WTC11 (cell line): Measurements from ENCODE around the gene MTRF1. TPM values are rescaled to one million over a fixed set of nuclear protein-coding genes. Genes with fewer than 3 reads are reported as not detected.

Source experiments
- ATAC-seq: fragments of 200-7000 bp; cut with Tn5 transposase; 2 replicates; pipeline ENCODE4 v1.10.0; 2021; ENCODE audit warnings: mild to moderate bottlenecking, moderate library complexity
- CTCF ChIA-PET: fragments of 300-600 bp; sonication (Branson Sonifier 250); formaldehyde crosslinking; loops from one replicate; lab custom pipeline; 2021; ENCODE audit warnings: antibody characterized with exemption; lab: Charles Lee
- POLR2A ChIA-PET: fragments of 350-600 bp; sonication (Branson Sonifier 250); formaldehyde crosslinking; loops from one replicate; lab custom pipeline; 2021; ENCODE audit warnings: antibody characterized with exemption; lab: Charles Lee
- DNase-seq: peaks from one replicate; pipeline ENCODE4 v3.0.0; 2021; ENCODE audit warnings: low spot score
- H3K27ac Mint-ChIP-seq: 2 replicates; pipeline ENCODE4 v1.8.0; 2021; ENCODE audit warnings: mixed read lengths
- H3K27me3 Mint-ChIP-seq: 2 replicates; pipeline ENCODE4 v1.8.0; 2021; ENCODE audit warnings: low read depth, mild to moderate bottlenecking, moderate library complexity, mixed read lengths
- H3K36me3 Mint-ChIP-seq: 2 replicates; pipeline ENCODE4 v1.8.0; 2021; ENCODE audit warnings: mixed read lengths
- H3K4me1 Mint-ChIP-seq: 2 replicates; pipeline ENCODE4 v1.8.0; 2022; ENCODE audit warnings: mixed read lengths
- H3K4me3 Mint-ChIP-seq: 2 replicates; pipeline ENCODE4 v1.8.0; 2021; ENCODE audit warnings: mild to moderate bottlenecking, moderate library complexity, mixed read lengths
- H3K9me3 Mint-ChIP-seq: 2 replicates; pipeline ENCODE4 v1.8.0; 2021; ENCODE audit warnings: mixed read lengths
- ARID4B ChIP-seq: sonication (generic); formaldehyde crosslinking; IDR thresholded peaks from 2 replicates; pipeline ENCODE4 v1.8.0; 2023; ENCODE audit warnings: missing genetic modification reagents, mild to moderate bottlenecking, borderline replicate concordance
- ATF1 ChIP-seq: sonication (generic); formaldehyde crosslinking; IDR thresholded peaks from 2 replicates; pipeline ENCODE4 v1.8.1; 2023; ENCODE audit warnings: mild to moderate bottlenecking, moderate library complexity, missing genetic modification reagents
- ATF2 ChIP-seq: sonication (generic); formaldehyde crosslinking; IDR thresholded peaks from 2 replicates; pipeline ENCODE4 v1.8.1; 2022; ENCODE audit warnings: low read depth, missing genetic modification reagents, borderline replicate concordance
- CBFB ChIP-seq: sonication (generic); formaldehyde crosslinking; IDR thresholded peaks from 2 replicates; pipeline ENCODE4 v1.8.1; 2022; ENCODE audit warnings: mild to moderate bottlenecking, low read depth, missing genetic modification reagents
- CREB1 ChIP-seq: sonication (generic); formaldehyde crosslinking; IDR thresholded peaks from 2 replicates; pipeline ENCODE4 v1.8.0; 2023; ENCODE audit warnings: mild to moderate bottlenecking, missing genetic modification reagents
- CREM ChIP-seq: sonication (generic); formaldehyde crosslinking; IDR thresholded peaks from 2 replicates; pipeline ENCODE4 v1.8.1; 2022; ENCODE audit warnings: mild to moderate bottlenecking, missing genetic modification reagents, moderate library complexity
- E2F5 ChIP-seq: sonication (generic); formaldehyde crosslinking; IDR thresholded peaks from 2 replicates; pipeline ENCODE4 v1.8.1; 2022; ENCODE audit warnings: mild to moderate bottlenecking, moderate library complexity, missing genetic modification reagents
- ETV6 ChIP-seq: sonication (generic); formaldehyde crosslinking; IDR thresholded peaks from 2 replicates; pipeline ENCODE4 v1.8.1; 2022; ENCODE audit warnings: mild to moderate bottlenecking, missing genetic modification reagents
- FOXP4 ChIP-seq: sonication (generic); formaldehyde crosslinking; IDR thresholded peaks from 2 replicates; pipeline ENCODE4 v1.8.0; 2022; ENCODE audit warnings: mild to moderate bottlenecking, missing genetic modification reagents
- JUN ChIP-seq: sonication (generic); formaldehyde crosslinking; IDR thresholded peaks from 2 replicates; pipeline ENCODE4 v1.8.0; 2023; ENCODE audit warnings: mild to moderate bottlenecking, missing genetic modification reagents
- NFATC4 ChIP-seq: fragments of 250-450 bp; sonication (Bioruptor Pico); IDR thresholded peaks from 2 replicates; pipeline ENCODE4 v1.9.0; 2021; ENCODE audit warnings: mild to moderate bottlenecking
- OVOL2 ChIP-seq: fragments of 250-450 bp; sonication (Bioruptor Pico); IDR thresholded peaks from 2 replicates; pipeline ENCODE4 v1.9.0; 2021; ENCODE audit warnings: mild to moderate bottlenecking, borderline replicate concordance
- PREB ChIP-seq: sonication (generic); formaldehyde crosslinking; IDR thresholded peaks from 2 replicates; pipeline ENCODE4 v1.8.1; 2022; ENCODE audit warnings: mild to moderate bottlenecking, missing genetic modification reagents, moderate library complexity, borderline replicate concordance
- STAT6 ChIP-seq: sonication (generic); formaldehyde crosslinking; conservative IDR thresholded peaks from 2 replicates; pipeline ENCODE4 v1.8.1; 2023; ENCODE audit warnings: mild to moderate bottlenecking, low read depth, missing genetic modification reagents, moderate library complexity
- USF1 ChIP-seq: sonication (generic); formaldehyde crosslinking; IDR thresholded peaks from 2 replicates; pipeline ENCODE4 v1.8.0; 2022; ENCODE audit warnings: mild to moderate bottlenecking, missing genetic modification reagents
- USF2 ChIP-seq: sonication (generic); formaldehyde crosslinking; IDR thresholded peaks from 2 replicates; pipeline ENCODE4 v1.8.1; 2023; ENCODE audit warnings: mild to moderate bottlenecking, missing genetic modification reagents, moderate library complexity
- ZNF396 ChIP-seq: fragments of 250-450 bp; sonication (Bioruptor Pico); IDR thresholded peaks from 2 replicates; pipeline ENCODE4 v1.8.0; 2021; ENCODE audit warnings: mild to moderate bottlenecking, moderate library complexity, borderline replicate concordance
- total RNA-seq: library from RNA; stranded (reverse); gene quantifications from 3 replicates; pipeline ENCODE4 v1.2.3, GENCODE V29; 2021

The MTRF1 gene
- total RNA-seq, 1 experiment from 2014 or later = 12.9 TPM

GRCh38 chr13:41312176-41312500 is 48.8 kb upstream of the MTRF1 start:
- DNase-seq (no peak), ATAC-seq (no peak)
- H3K36me3 Mint-ChIP-seq = peaks cover 5% of the 10 kb centered on the region; the same call in 1 of the 2 replicates
- H3K4me1 Mint-ChIP-seq = peaks cover 38% of the 10 kb centered on the region
- H3K9me3 Mint-ChIP-seq = no peaks in the 10 kb centered on the region
- TF ChIP-seq OVOL2 (CRISPR knock-in tag) = no peak
- no peak for TF ChIP-seq ATF2 (CRISPR knock-in tag)
- TF ChIP-seq USF2 (CRISPR knock-in tag) = no peak
- no peak for TF ChIP-seq STAT6 (CRISPR knock-in tag)
- TF ChIP-seq USF1 (CRISPR knock-in tag) = no peak
- TF ChIP-seq CREB1 (CRISPR knock-in tag) = no peak
- CTCF ChIA-PET = no interaction called here
- H3K4me3 Mint-ChIP-seq = peak overlapping the region; percentile 96
- peak overlapping the region; percentile 92 for H3K27ac Mint-ChIP-seq
- POLR2A ChIA-PET = no interaction called here
- no peaks in the 10 kb centered on the region for H3K27me3 Mint-ChIP-seq

GRCh38 chr13:41311406-41312175 is 48.2 kb upstream of the MTRF1 start:
- ATAC-seq (peak; percentile 49), DNase-seq (peak; percentile 38)
- ChIA-PET POLR2A (no interaction called here), CTCF (no interaction called here)
- Mint-ChIP-seq H3K4me3 (peak overlapping the region; percentile 96), H3K4me1 (peaks cover 39% of the 10 kb centered on the region), H3K36me3 (no peaks in the 10 kb centered on the region), H3K9me3 (no peaks in the 10 kb centered on the region), H3K27ac (peak overlapping the region; percentile 92), H3K27me3 (no peaks in the 10 kb centered on the region)
- TF ChIP-seq NFATC4 (CRISPR knock-in tag) (no peak), ETV6 (CRISPR knock-in tag) (peak; percentile 65; the same call in 1 of the 2 replicates), OVOL2 (CRISPR knock-in tag) (no peak), USF2 (CRISPR knock-in tag) (0 out of 2 replicates have a peak, but pooled peaks have one; percentile 11), ATF1 (CRISPR knock-in tag) (no peak), ZNF396 (no peak), E2F5 (CRISPR knock-in tag) (peak; percentile 16; the same call in 1 of the 2 replicates), PREB (CRISPR knock-in tag) (no peak), CBFB (no peak), ARID4B (CRISPR knock-in tag) (no peak; the same call in 1 of the 2 replicates), CREM (CRISPR knock-in tag) (no peak), FOXP4 (CRISPR knock-in tag) (no peak), JUN (CRISPR knock-in tag) (peak; percentile 8; the same call in 1 of the 2 replicates)
